B cell (primary cell): ENCODE data around the gene TRAPPC14.

Experiments used
- CTCF ChIP-seq: fragments of 200-600 bp; IDR thresholded peaks from one replicate; pipeline ENCODE4 v1.8.0; 2022; ENCODE audit warnings: antibody characterized with exemption, mild to moderate bottlenecking
- EZH2 ChIP-seq: IDR thresholded peaks from 2 replicates; pipeline ENCODE4 v1.6.1; 2012; ENCODE audit warnings: borderline replicate concordance, low read depth, mild to moderate bottlenecking, moderate library complexity, low read length; ENCODE audit not compliant: insufficient read depth, poor library complexity, severe bottlenecking

- TF ChIP-seq CTCF (no peak), EZH2 (no peak)
Observed at GRCh38 chr7:100148225-100148558, 10.3 kb downstream of the TRAPPC14 start.
